HepG2 (cell line): Measurements from ENCODE around the gene PEX14. TPM values are rescaled to one million over a fixed set of nuclear protein-coding genes. Genes with fewer than 3 reads are reported as not detected.
A peak's percentile ranks its signal among the peaks of the same experiment; 100 is the strongest.

Source experiments
- ETV5 ChIP-seq: IDR thresholded peaks from 2 replicates; pipeline ENCODE4 v1.6.1; 2018; ENCODE audit warnings: missing biosample characterization, missing genetic modification reagents, inconsistent platforms, borderline replicate concordance
- GATAD2A ChIP-seq: IDR thresholded peaks from 2 replicates; pipeline ENCODE4 v1.6.1; 2016
- KAT2B ChIP-seq: fragments of 150-350 bp; IDR thresholded peaks from 2 replicates; pipeline ENCODE4 v1.6.1; 2014; ENCODE audit warnings: low read depth, low read length, borderline replicate concordance
- MAZ ChIP-seq, 2 experiments: sonication (generic) in 1 of 2; formaldehyde crosslinking in 1 of 2; IDR thresholded peaks; 2 replicates each; pipeline versions ENCODE4 v1.5.0 to v1.6.1; 2012 to 2020; ENCODE audit warnings: low read depth in 2 of 2, mild to moderate bottlenecking in 2 of 2, borderline replicate concordance in 1 of 2, improper control_type of control experiment in 1 of 2, low read length in 1 of 2, missing genetic modification reagents in 1 of 2, moderate library complexity in 1 of 2
- MEIS1 ChIP-seq: sonication (generic); formaldehyde crosslinking; IDR thresholded peaks from 2 replicates; pipeline ENCODE4 v1.9.0; 2021; ENCODE audit warnings: mild to moderate bottlenecking, missing genetic modification reagents, moderate library complexity, borderline replicate concordance
- MIER3 ChIP-seq: IDR thresholded peaks from 2 replicates; pipeline ENCODE4 v1.6.1; 2016; ENCODE audit warnings: missing compliant biosample characterization, borderline replicate concordance
- NCOA1 ChIP-seq: sonication (generic); formaldehyde crosslinking; IDR thresholded peaks from 2 replicates; pipeline ENCODE4 v1.9.0; 2021; ENCODE audit warnings: missing genetic modification reagents
- NFYC ChIP-seq: IDR thresholded peaks from 2 replicates; pipeline ENCODE4 v1.6.1; 2016; ENCODE audit warnings: missing genetic modification reagents, missing compliant biosample characterization
- NR2F1 ChIP-seq, 2 experiments: fragments of 450-650 bp in 1 of 2; formaldehyde crosslinking in 1 of 2; IDR thresholded peaks; 2 replicates each; pipeline versions ENCODE4 v1.5.0 to v1.6.1; 2016 to 2020; ENCODE audit warnings: mild to moderate bottlenecking in 1 of 2, missing compliant biosample characterization in 1 of 2, missing genetic modification reagents in 1 of 2, moderate library complexity in 1 of 2
- POGZ ChIP-seq: sonication (generic); formaldehyde crosslinking; IDR thresholded peaks from 2 replicates; pipeline ENCODE4 v1.4.0; 2020; ENCODE audit warnings: mild to moderate bottlenecking, missing genetic modification reagents
- RELA ChIP-seq: sonication (generic); formaldehyde crosslinking; IDR thresholded peaks from 2 replicates; pipeline ENCODE4 v1.4.0; 2020; ENCODE audit warnings: missing genetic modification reagents
- SKI ChIP-seq: fragments of 450-650 bp; IDR thresholded peaks from one replicate; pipeline ENCODE4 v1.6.1; 2018; ENCODE audit warnings: mild to moderate bottlenecking; ENCODE audit not compliant: partially characterized antibody
- SMARCC2 ChIP-seq: fragments of 450-650 bp; IDR thresholded peaks from 2 replicates; pipeline ENCODE4 v1.6.1; 2017; ENCODE audit warnings: antibody characterized with exemption, mild to moderate bottlenecking
- SP2 ChIP-seq: sonication (generic); formaldehyde crosslinking; IDR thresholded peaks from 2 replicates; pipeline ENCODE4 v1.5.1; 2020; ENCODE audit warnings: mild to moderate bottlenecking, missing genetic modification reagents
- SUZ12 ChIP-seq: fragments of 150-350 bp; IDR thresholded peaks from 2 replicates; pipeline ENCODE4 v1.6.1; 2014; ENCODE audit warnings: low read depth, low read length
- TOE1 ChIP-seq: sonication (generic); formaldehyde crosslinking; IDR thresholded peaks from 2 replicates; pipeline ENCODE4 v1.4.0; 2020; ENCODE audit warnings: mild to moderate bottlenecking, missing genetic modification reagents
- ZEB1 ChIP-seq: IDR thresholded peaks from 2 replicates; pipeline ENCODE4 v1.6.1; 2012; ENCODE audit warnings: mild to moderate bottlenecking, low read depth, inconsistent platforms; ENCODE audit not compliant: insufficient replicate concordance
- ZFP1 ChIP-seq: IDR thresholded peaks from 2 replicates; pipeline ENCODE4 v1.6.1; 2016
- ZNF501 ChIP-seq: sonication (generic); formaldehyde crosslinking; IDR thresholded peaks from 2 replicates; pipeline ENCODE4 v1.5.1; 2020; ENCODE audit warnings: mild to moderate bottlenecking, moderate library complexity, missing genetic modification reagents
- ZNF616 ChIP-seq: sonication (generic); formaldehyde crosslinking; IDR thresholded peaks from 2 replicates; pipeline ENCODE4 v1.5.0; 2020; ENCODE audit warnings: low read depth, mild to moderate bottlenecking, missing genetic modification reagents
- ZNF780A ChIP-seq: sonication (generic); formaldehyde crosslinking; IDR thresholded peaks from 2 replicates; pipeline ENCODE4 v1.8.0; 2022; ENCODE audit warnings: mild to moderate bottlenecking, missing genetic modification reagents, moderate library complexity
- polyA plus RNA-seq, 8 experiments: library from polyadenylated mRNA; depleted of rRNA in 3 of 8; stranded (reverse) in 7 of 8; unstranded in 1 of 8; fragments of >200 nt; fragmentation: Illumina TruSeq in 4 of 8; extraction: Trizol in 4 of 8; gene quantifications; 2 replicates each; pipeline versions ENCODE4 v1.2.1 to v1.2.3, GENCODE V29; 2011 to 2016; ENCODE audit warnings: low read depth in 4 of 8, missing spikeins in 1 of 8, mixed read lengths in 1 of 8; ENCODE audit not compliant: insufficient read depth in 1 of 8
- total RNA-seq, 5 experiments: library from RNA; depleted of rRNA; stranded (reverse); fragments of >200 nt; fragmentation: Illumina TruSeq; extraction: Trizol; gene quantifications; 2 replicates each; pipeline ENCODE4 v1.2.3, GENCODE V29; 2016; ENCODE audit warnings: low read depth in 1 of 5
- TF ChIP-seq, protein P1 (sequence below): sonication (generic); formaldehyde crosslinking; conservative IDR thresholded peaks from 2 replicates; pipeline ENCODE4 v1.8.0; 2022; ENCODE audit warnings: low read depth, missing genetic modification reagents
- TF ChIP-seq, protein P2 (sequence below): sonication (generic); formaldehyde crosslinking; IDR thresholded peaks from 2 replicates; pipeline ENCODE4 v1.8.1; 2023; ENCODE audit warnings: mild to moderate bottlenecking, missing genetic modification reagents, borderline replicate concordance
- TF ChIP-seq, protein P3 (sequence below): sonication (generic); formaldehyde crosslinking; IDR thresholded peaks from 2 replicates; pipeline ENCODE4 v1.5.0; 2020; ENCODE audit warnings: mild to moderate bottlenecking, missing genetic modification reagents, moderate library complexity
- TF ChIP-seq, protein P4 (sequence below): sonication (generic); formaldehyde crosslinking; conservative IDR thresholded peaks from 2 replicates; pipeline ENCODE4 v1.5.0; 2020; ENCODE audit warnings: missing genetic modification reagents

Gene PEX14
- total and polyA plus RNA-seq, 2 of the 13 experiments (the other 11 are each of a cell fraction or from before 2014, with no cell fraction given) = 6.5 to 9.9 TPM

DNA sequence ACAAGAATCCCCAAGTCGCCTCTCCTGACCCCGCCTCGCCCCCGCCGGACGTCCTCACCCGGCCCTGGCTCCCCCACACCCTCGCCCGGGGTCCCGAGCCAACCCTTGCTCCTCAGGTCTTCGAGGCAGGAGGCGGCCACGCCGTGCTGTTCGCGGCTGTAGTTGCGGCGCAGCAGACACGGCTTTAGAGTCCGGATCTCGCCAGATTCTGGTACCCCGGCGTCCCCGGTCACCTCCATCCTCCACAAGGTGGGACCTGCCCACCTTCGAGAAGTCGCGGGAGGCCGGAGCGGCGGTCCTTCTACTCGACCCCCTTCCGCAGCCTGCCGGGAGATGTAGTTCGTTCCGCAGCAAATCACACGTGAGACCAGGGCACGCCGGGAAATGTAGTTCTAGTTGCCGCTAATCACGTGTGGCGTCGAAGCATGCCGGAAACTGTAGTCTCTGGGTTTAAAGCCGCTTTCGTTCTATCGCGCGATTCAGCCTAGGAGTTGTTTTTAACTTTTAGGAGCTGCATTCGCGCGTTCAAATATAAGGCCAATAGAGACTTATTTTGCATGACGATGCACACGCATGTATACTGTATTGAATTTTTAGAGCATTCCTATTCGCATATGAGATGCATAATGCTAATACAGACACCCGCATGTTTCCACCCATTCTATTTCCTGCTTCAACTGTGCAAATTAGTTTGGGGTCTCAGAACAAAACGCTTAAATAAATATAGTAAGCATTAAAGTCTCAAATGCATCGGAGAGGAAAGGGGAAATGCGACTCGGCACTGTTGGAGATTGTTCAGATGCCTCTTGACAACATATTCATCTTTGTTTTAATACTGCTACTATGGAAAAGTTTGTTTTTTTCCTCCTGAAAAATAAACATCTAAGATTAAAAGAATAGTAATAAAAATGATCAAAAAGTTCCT lies 2.3 kb upstream of the PEX14 start, which contains the start of gene DFFA (continued):
- TF ChIP-seq KAT2B (no peak), MAZ (IDR thresholded peaks at IDR 0.05; ENCODE audit: borderline replicate concordance, low read depth, low read length) (peak; percentile 88), MAZ (CRISPR knock-in tag; IDR thresholded peaks at IDR 0.05; ENCODE audit: low read depth) (peak; percentile 70), MIER3 (peak; percentile 84; the same call in 1 of the 2 replicates), NR2F1 (CRISPR knock-in tag; IDR thresholded peaks at IDR 0.05) (peak in 1 of 2 experiments; percentile 57; a peak in 1 of 4 replicates), POGZ (peak; percentile 60; the same call in 1 of the 2 replicates), ETV5 (CRISPR knock-in tag) (peak; percentile 77), GATAD2A (CRISPR knock-in tag) (peak; percentile 46; the same call in 1 of the 2 replicates), RELA (CRISPR knock-in tag) (peak; percentile 59; the same call in 1 of the 2 replicates), SUZ12 (peak; percentile 97), TOE1 (CRISPR knock-in tag) (peak; percentile 82; the same call in 1 of the 2 replicates), SP2 (CRISPR knock-in tag) (peak; percentile 57), NFYC (CRISPR knock-in tag) (peak; percentile 93), ZNF780A (CRISPR knock-in tag) (no peak), NCOA1 (CRISPR knock-in tag) (peak; percentile 93), ZFP1 (CRISPR knock-in tag) (0 out of 2 replicates have a peak, but pooled peaks have one; percentile 34), ZNF501 (CRISPR knock-in tag) (peak; percentile 95), SKI (peak; percentile 39), ZNF616 (CRISPR knock-in tag) (peak; percentile 83; the same call in 1 of the 2 replicates), ZEB1 (peak; percentile 28), SMARCC2 (0 out of 2 replicates have a peak, but pooled peaks have one; percentile 19), MEIS1 (CRISPR knock-in tag) (peak; percentile 69; the same call in 1 of the 2 replicates)
- TF ChIP-seq, protein P1, sequence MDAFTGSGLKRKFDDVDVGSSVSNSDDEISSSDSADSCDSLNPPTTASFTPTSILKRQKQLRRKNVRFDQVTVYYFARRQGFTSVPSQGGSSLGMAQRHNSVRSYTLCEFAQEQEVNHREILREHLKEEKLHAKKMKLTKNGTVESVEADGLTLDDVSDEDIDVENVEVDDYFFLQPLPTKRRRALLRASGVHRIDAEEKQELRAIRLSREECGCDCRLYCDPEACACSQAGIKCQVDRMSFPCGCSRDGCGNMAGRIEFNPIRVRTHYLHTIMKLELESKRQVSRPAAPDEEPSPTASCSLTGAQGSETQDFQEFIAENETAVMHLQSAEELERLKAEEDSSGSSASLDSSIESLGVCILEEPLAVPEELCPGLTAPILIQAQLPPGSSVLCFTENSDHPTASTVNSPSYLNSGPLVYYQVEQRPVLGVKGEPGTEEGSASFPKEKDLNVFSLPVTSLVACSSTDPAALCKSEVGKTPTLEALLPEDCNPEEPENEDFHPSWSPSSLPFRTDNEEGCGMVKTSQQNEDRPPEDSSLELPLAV = no peak
- TF ChIP-seq, protein P2, sequence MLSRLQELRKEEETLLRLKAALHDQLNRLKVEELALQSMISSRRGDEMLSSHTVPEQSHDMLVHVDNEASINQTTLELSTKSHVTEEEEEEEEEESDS (CRISPR knock-in tag) = no peak
- TF ChIP-seq, protein P3, sequence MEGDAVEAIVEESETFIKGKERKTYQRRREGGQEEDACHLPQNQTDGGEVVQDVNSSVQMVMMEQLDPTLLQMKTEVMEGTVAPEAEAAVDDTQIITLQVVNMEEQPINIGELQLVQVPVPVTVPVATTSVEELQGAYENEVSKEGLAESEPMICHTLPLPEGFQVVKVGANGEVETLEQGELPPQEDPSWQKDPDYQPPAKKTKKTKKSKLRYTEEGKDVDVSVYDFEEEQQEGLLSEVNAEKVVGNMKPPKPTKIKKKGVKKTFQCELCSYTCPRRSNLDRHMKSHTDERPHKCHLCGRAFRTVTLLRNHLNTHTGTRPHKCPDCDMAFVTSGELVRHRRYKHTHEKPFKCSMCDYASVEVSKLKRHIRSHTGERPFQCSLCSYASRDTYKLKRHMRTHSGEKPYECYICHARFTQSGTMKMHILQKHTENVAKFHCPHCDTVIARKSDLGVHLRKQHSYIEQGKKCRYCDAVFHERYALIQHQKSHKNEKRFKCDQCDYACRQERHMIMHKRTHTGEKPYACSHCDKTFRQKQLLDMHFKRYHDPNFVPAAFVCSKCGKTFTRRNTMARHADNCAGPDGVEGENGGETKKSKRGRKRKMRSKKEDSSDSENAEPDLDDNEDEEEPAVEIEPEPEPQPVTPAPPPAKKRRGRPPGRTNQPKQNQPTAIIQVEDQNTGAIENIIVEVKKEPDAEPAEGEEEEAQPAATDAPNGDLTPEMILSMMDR (CRISPR knock-in tag) = peak; percentile 40; the same call in 1 of the 2 replicates
- TF ChIP-seq, protein P4, sequence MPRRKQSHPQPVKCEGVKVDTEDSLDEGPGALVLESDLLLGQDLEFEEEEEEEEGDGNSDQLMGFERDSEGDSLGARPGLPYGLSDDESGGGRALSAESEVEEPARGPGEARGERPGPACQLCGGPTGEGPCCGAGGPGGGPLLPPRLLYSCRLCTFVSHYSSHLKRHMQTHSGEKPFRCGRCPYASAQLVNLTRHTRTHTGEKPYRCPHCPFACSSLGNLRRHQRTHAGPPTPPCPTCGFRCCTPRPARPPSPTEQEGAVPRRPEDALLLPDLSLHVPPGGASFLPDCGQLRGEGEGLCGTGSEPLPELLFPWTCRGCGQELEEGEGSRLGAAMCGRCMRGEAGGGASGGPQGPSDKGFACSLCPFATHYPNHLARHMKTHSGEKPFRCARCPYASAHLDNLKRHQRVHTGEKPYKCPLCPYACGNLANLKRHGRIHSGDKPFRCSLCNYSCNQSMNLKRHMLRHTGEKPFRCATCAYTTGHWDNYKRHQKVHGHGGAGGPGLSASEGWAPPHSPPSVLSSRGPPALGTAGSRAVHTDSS (CRISPR knock-in tag) = no peak
